ENCODE measurements around the gene NECAB2.

GRCh38 chr16:83940630-83941378 lies 27.2 kb upstream of the NECAB2 start:
- TF ChIP-seq CTCF (IDR thresholded peaks at IDR 0.05) = no peak
- no peak for TF ChIP-seq POLR2AphosphoS5 (IDR thresholded peaks at IDR 0.05)
- TF ChIP-seq EP300 (IDR thresholded peaks at IDR 0.05) = no peak
- no peak for TF ChIP-seq POLR2A (IDR thresholded peaks at IDR 0.05; ENCODE audit: low read depth)
